Measurements from ENCODE around the gene NDUFS7.

DNA sequence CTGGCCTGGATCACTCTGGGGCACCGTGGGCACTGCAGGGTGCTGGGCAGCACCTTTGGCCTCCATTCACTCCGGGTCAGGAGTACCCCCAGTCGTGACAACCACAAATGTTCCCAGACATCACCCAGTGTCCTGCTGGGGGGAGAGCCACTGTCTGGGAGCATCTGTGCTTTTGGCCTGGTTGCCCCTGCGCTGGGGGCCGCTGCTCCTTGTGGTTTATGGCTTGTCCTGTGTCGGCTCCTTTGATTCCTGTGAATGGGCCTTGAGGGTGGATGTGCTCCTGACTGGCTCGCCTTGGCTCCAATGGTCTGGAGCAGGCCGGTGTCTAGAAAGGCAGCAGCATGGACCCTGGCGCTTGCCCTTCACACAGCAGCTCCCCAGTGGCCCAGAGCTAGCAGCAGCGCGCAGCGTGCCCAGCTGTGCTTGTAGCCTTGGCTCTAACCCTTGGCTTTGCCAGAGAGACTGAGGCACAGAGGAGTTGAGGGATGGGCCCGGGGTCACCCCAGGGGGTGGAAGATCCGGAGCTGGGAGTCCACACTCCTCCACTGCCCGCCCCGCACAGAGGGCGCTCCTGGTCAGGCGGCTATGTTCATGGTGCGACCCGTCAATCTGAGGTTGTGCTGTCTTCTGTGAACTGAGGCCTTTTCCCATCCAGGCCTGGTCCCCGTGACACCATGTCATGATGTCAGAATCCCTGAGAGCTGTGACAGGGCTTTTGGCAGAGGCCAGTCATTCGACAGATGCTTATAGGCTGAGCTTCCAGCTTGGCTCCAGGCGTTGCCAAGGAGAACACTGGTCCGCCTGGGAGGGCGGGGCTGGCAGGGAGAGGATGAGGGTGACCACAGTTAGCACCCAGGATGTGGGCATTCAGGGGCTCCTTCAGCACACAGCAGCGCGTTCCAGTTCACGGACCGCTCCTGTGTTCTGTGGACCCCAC is 27.8 kb downstream of the NDUFS7 start:
- TF ChIP-seq, protein P1, sequence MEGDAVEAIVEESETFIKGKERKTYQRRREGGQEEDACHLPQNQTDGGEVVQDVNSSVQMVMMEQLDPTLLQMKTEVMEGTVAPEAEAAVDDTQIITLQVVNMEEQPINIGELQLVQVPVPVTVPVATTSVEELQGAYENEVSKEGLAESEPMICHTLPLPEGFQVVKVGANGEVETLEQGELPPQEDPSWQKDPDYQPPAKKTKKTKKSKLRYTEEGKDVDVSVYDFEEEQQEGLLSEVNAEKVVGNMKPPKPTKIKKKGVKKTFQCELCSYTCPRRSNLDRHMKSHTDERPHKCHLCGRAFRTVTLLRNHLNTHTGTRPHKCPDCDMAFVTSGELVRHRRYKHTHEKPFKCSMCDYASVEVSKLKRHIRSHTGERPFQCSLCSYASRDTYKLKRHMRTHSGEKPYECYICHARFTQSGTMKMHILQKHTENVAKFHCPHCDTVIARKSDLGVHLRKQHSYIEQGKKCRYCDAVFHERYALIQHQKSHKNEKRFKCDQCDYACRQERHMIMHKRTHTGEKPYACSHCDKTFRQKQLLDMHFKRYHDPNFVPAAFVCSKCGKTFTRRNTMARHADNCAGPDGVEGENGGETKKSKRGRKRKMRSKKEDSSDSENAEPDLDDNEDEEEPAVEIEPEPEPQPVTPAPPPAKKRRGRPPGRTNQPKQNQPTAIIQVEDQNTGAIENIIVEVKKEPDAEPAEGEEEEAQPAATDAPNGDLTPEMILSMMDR (IDR thresholded peaks at IDR 0.05), result no peak
- no peak for TF ChIP-seq POLR2A (IDR thresholded peaks at IDR 0.05)
